ENCODE results near the gene H1-8. TPM values are rescaled to one million over a fixed set of nuclear protein-coding genes. Genes with fewer than 3 reads are reported as not detected.

H1-8 gene
- total and polyA plus RNA-seq, 9 of the 15 experiments (the other 6 are each of a cell fraction or from before 2014, with no cell fraction given): not detected

GRCh38 chr3:129561619-129562248 is 18.8 kb downstream of the H1-8 start:
- no peaks in the 10 kb centered on the region for H4K20me1 ChIP-seq (replicated peaks; ENCODE audit: control insufficient read depth, insufficient read depth, low read length)
- peaks cover 23% of the 10 kb centered on the region; the same call in 1 of the 3 replicates for H3K36me3 ChIP-seq (ENCODE audit: control insufficient read depth, insufficient read depth, low read length)
- no TSS peak for BruUV-seq (replicated peaks)
- peaks cover 0 to 32% of the 10 kb centered on the region in 2 experiments; a peak in 3 of 5 replicates for H3K4me1 ChIP-seq (replicated peaks in 1 of 2; ENCODE audit: control insufficient read depth in 2 of 2, insufficient read depth in 2 of 2, low read length in 2 of 2)
- no peak for TF ChIP-seq FOXK2 (conservative IDR thresholded peaks at IDR 0.05 in 1 of 2, IDR thresholded peaks at IDR 0.05 in 1 of 2; ENCODE audit: low read depth in 2 of 2)
- TF ChIP-seq PHB (CRISPR knock-in tag; IDR thresholded peaks at IDR 0.05): no peak
- TF ChIP-seq RBM25 (IDR thresholded peaks at IDR 0.05; ENCODE audit: low read depth, low read length, severe bottlenecking): peak; percentile 8
- TF ChIP-seq, protein P1, sequence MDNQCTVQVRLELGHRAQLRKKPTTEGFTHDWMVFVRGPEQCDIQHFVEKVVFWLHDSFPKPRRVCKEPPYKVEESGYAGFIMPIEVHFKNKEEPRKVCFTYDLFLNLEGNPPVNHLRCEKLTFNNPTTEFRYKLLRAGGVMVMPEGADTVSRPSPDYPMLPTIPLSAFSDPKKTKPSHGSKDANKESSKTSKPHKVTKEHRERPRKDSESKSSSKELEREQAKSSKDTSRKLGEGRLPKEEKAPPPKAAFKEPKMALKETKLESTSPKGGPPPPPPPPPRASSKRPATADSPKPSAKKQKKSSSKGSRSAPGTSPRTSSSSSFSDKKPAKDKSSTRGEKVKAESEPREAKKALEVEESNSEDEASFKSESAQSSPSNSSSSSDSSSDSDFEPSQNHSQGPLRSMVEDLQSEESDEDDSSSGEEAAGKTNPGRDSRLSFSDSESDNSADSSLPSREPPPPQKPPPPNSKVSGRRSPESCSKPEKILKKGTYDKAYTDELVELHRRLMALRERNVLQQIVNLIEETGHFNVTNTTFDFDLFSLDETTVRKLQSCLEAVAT (IDR thresholded peaks at IDR 0.05): no peak
- TF ChIP-seq BCOR (IDR thresholded peaks at IDR 0.05): peak; percentile 50; the same call in 1 of the 2 replicates
- no peak overlapping the region for H3K4me3 ChIP-seq
- ChIA-PET CTCF (ENCODE audit: low intra/inter-chr PET ratio) (no interaction called here), POLR2A (interaction anchor here (0.5 to 0.9 kb wide), 2 partner anchors 11 to 640 kb away, joined by 3 read pairs; no protein-coding TSS in a partner anchor)
- intact Hi-C loops (cut with micrococcal nuclease): no loop called here
- H3K9ac ChIP-seq (ENCODE audit: insufficient read depth in 1 of 2, low read depth in 2 of 2, low read length in 2 of 2): no peak overlapping the region; a peak in 1 of 4 replicates
- 79% methylated on average over 7 of the region's 18 CpGs for WGBS (ENCODE audit: insufficient coverage, low coverage, missing lambda C conversion rate)
- no peak overlapping the region for H2AFZ ChIP-seq (ENCODE audit: low read depth, low read length)
- H3K9me1 ChIP-seq (ENCODE audit: control insufficient read depth, insufficient read depth, low read length): no peaks in the 10 kb centered on the region
- H3K27me3 ChIP-seq (ENCODE audit: control insufficient read depth in 2 of 2, insufficient read depth in 2 of 2, low read length in 2 of 2): no peaks in the 10 kb centered on the region
- DNase-seq (ENCODE audit: extremely low read depth in 1 of 4, low spot score in 3 of 4) (no peak), FAIRE-seq (no peak), ATAC-seq (no peak)
- no peak overlapping the region for H3K27ac ChIP-seq (ENCODE audit: extremely low read depth, low read depth, low read length)
- H3K4me2 ChIP-seq (ENCODE audit: insufficient read depth, low read length): no peak overlapping the region
- no peaks in the 10 kb centered on the region for H3K9me3 ChIP-seq (replicated peaks; ENCODE audit: control insufficient read depth, insufficient read depth, low read depth, low read length)
- H3K79me2 ChIP-seq (ENCODE audit: control insufficient read depth, insufficient read depth, low read length): no peaks in the 10 kb centered on the region
- in situ Hi-C loops (cut with MboI): no loop called here
